Keratinocyte (primary cell): ENCODE measurements around the gene UCHL1. TPM values are rescaled to one million over a fixed set of nuclear protein-coding genes. Genes with fewer than 3 reads are reported as not detected.

Experiments used
- DNase-seq: peaks from one replicate; pipeline ENCODE4 v3.0.0-alpha.2; 2011; ENCODE audit warnings: low read depth, missing footprints, low spot score
- FAIRE-seq: peaks from 2 replicates; lab custom pipeline; 2011; peaks lifted over from hg19 to GRCh38; lab: Jason Lieb, UNC
- H2AFZ ChIP-seq: 2 replicates; pipeline ENCODE4 v1.6.0; 2012; ENCODE audit warnings: low read length, control low read depth, inconsistent platforms; ENCODE audit not compliant: control insufficient read depth
- H3K27ac ChIP-seq: 2 replicates; pipeline ENCODE4 v1.5.1; 2011; ENCODE audit warnings: low read length; ENCODE audit not compliant: control insufficient read depth, insufficient read depth
- H3K27me3 ChIP-seq: 3 replicates; pipeline ENCODE4 v1.6.0; 2011; ENCODE audit warnings: low read length; ENCODE audit not compliant: control insufficient read depth, insufficient read depth; ENCODE audit errors: extremely low read depth
- H3K36me3 ChIP-seq, 2 experiments: 2 replicates in 1 of 2; 3 replicates in 1 of 2; pipeline ENCODE4 v1.5.1; 2011; ENCODE audit warnings: low read length in 2 of 2, mild to moderate bottlenecking in 1 of 2; ENCODE audit not compliant: control insufficient read depth in 2 of 2, insufficient read depth in 2 of 2; ENCODE audit errors: extremely low read depth in 1 of 2
- H3K4me1 ChIP-seq: 3 replicates; pipeline ENCODE4 v1.5.1; 2011; ENCODE audit warnings: low read length; ENCODE audit not compliant: control insufficient read depth, insufficient read depth; ENCODE audit errors: extremely low read depth
- H3K4me2 ChIP-seq: 3 replicates; pipeline ENCODE4 v1.6.0; 2011; ENCODE audit warnings: low read depth, low read length; ENCODE audit not compliant: control insufficient read depth, insufficient read depth; ENCODE audit errors: extremely low read depth
- H3K4me3 ChIP-seq, 3 experiments: fragments of 200-600 bp in 1 of 3; sonication (generic) in 1 of 3; 2 replicates in 2 of 3; 3 replicates in 1 of 3; pipeline ENCODE4 v1.5.1; 2011 to 2016; ENCODE audit warnings: low read length in 3 of 3, mild to moderate bottlenecking in 3 of 3, control low read depth in 2 of 3, inconsistent platforms in 1 of 3, low read depth in 1 of 3, mixed read lengths in 1 of 3, mixed run types in 1 of 3, moderate library complexity in 1 of 3; ENCODE audit not compliant: control insufficient read depth in 2 of 3, insufficient read depth in 2 of 3; ENCODE audit errors: extremely low read depth in 1 of 3
- H3K79me2 ChIP-seq: 2 replicates; pipeline ENCODE4 v1.6.0; 2012; ENCODE audit warnings: low read length; ENCODE audit not compliant: control insufficient read depth, insufficient read depth
- H3K9ac ChIP-seq: 3 replicates; pipeline ENCODE4 v1.6.0; 2011; ENCODE audit warnings: low read length; ENCODE audit not compliant: control insufficient read depth, insufficient read depth; ENCODE audit errors: extremely low read depth
- H3K9me1 ChIP-seq: 3 replicates; pipeline ENCODE4 v1.6.0; 2011; ENCODE audit warnings: low read length; ENCODE audit not compliant: control insufficient read depth, insufficient read depth; ENCODE audit errors: extremely low read depth
- H3K9me3 ChIP-seq: 2 replicates; pipeline ENCODE4 v1.5.1; 2012; ENCODE audit warnings: low read depth, low read length; ENCODE audit not compliant: control insufficient read depth
- H4K20me1 ChIP-seq: 3 replicates; pipeline ENCODE4 v1.6.0; 2011; ENCODE audit warnings: low read length; ENCODE audit not compliant: control insufficient read depth, insufficient read depth; ENCODE audit errors: extremely low read depth
- EZH2 ChIP-seq: IDR thresholded peaks from one replicate; pipeline ENCODE4 v1.6.1; 2012; ENCODE audit warnings: inconsistent platforms, mild to moderate bottlenecking, low read length, moderate library complexity
- dilution Hi-C: fragments of 300-500 bp; cut with MboI; formaldehyde crosslinking; loops from one replicate; pipeline ENCODE4 v1.7.0; 2020; ENCODE audit warnings: low sequenced_read_pairs; ENCODE audit not compliant: extremely low pct_ligation_motif_present
- polyA plus RNA-seq, 5 experiments: library from polyadenylated mRNA; depleted of rRNA in 3 of 5; stranded (reverse) in 3 of 5; stranded (forward) in 1 of 5; unstranded in 1 of 5; fragments of >200 nt; gene quantifications; 1 replicate in 1 of 5; 2 replicates in 3 of 5; 3 replicates in 1 of 5; pipeline versions ENCODE4 v1.2.1 to v1.2.3, GENCODE V29; 2011 to 2012; ENCODE audit warnings: missing spikeins in 2 of 5, low read depth in 1 of 5, low replicate concordance in 1 of 5
- TF ChIP-seq, protein P1 (sequence below), 3 experiments: IDR thresholded peaks in 1 of 3; conservative IDR thresholded peaks in 1 of 3; optimal IDR thresholded peaks in 1 of 3; 2 replicates in 2 of 3; 3 replicates in 1 of 3; pipeline versions ENCODE3 to v1.5.1; 2011; ENCODE audit warnings: low read length in 3 of 3, mild to moderate bottlenecking in 3 of 3, moderate library complexity in 2 of 3, control low read depth in 1 of 3, inconsistent platforms in 1 of 3; ENCODE audit not compliant: insufficient read depth in 2 of 3; ENCODE audit errors: extremely low read depth in 1 of 3

Gene UCHL1
- polyA plus RNA-seq, 1 donor (not counting 4 experiments of a cell fraction or from before 2014, with no cell fraction given), result 3.0 TPM

DNA sequence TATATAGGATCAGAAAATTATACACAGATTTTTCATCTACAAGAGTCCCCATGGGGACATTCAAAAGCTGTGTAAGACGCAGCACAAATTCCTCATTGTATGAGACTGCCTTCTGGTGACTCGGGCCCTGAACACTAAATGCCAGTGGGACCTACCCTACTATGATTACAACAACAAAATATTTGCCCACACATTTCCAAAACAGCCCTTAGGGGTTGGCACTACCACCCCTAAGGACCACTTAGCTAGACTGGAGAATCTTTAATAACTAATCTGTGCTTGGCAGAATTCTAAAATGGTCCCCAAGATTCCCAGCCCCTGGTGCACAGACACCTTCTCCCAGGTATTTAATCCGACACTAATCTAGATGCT is 29.1 kb downstream of the UCHL1 start:
- H3K4me3 ChIP-seq, result no peak overlapping the region
- no peaks in the 10 kb centered on the region for H3K27me3 ChIP-seq
- H3K4me1 ChIP-seq, result no peaks in the 10 kb centered on the region
- no peaks in the 10 kb centered on the region for H4K20me1 ChIP-seq
- dilution Hi-C loops, result no loop called here
- H3K9me3 ChIP-seq, result no peaks in the 10 kb centered on the region
- no peaks in the 10 kb centered on the region for H3K79me2 ChIP-seq
- no peak overlapping the region for H3K9ac ChIP-seq
- TF ChIP-seq EZH2, result no peak
- TF ChIP-seq, protein P1, sequence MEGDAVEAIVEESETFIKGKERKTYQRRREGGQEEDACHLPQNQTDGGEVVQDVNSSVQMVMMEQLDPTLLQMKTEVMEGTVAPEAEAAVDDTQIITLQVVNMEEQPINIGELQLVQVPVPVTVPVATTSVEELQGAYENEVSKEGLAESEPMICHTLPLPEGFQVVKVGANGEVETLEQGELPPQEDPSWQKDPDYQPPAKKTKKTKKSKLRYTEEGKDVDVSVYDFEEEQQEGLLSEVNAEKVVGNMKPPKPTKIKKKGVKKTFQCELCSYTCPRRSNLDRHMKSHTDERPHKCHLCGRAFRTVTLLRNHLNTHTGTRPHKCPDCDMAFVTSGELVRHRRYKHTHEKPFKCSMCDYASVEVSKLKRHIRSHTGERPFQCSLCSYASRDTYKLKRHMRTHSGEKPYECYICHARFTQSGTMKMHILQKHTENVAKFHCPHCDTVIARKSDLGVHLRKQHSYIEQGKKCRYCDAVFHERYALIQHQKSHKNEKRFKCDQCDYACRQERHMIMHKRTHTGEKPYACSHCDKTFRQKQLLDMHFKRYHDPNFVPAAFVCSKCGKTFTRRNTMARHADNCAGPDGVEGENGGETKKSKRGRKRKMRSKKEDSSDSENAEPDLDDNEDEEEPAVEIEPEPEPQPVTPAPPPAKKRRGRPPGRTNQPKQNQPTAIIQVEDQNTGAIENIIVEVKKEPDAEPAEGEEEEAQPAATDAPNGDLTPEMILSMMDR (optimal IDR thresholded peaks at IDR 0.05 in 1 of 3, IDR thresholded peaks at IDR 0.05 in 1 of 3, conservative IDR thresholded peaks at IDR 0.05 in 1 of 3; ENCODE audit: extremely low read depth in 1 of 3, insufficient read depth in 2 of 3, low read length in 3 of 3), result no peak
- no peaks in the 10 kb centered on the region for H3K36me3 ChIP-seq
- H3K9me1 ChIP-seq, result no peaks in the 10 kb centered on the region
- no peak overlapping the region for H3K27ac ChIP-seq
- FAIRE-seq, result no peak
- no peak overlapping the region for H3K4me2 ChIP-seq
- no peak overlapping the region for H2AFZ ChIP-seq
- DNase-seq, result no peak

DNA sequence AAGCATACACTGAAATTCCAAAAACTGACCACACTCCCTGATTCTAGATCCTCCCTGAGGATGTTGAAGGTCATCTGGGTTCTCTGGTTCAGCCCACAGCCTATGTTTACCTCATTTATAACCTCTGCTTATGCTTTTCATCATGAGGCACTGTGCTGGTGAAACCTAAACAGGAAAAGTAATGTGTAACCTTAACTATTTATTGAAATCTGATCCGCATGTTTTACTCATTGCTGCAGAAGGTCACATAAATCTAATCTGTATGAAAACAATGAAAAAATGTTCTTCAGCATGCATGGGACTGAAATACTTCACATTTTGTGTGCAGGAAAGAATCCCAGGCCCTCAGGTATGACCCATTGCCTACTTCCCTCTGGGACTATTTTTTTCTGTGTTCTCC is 30.3 kb downstream of the UCHL1 start:
- TF ChIP-seq EZH2, result no peak
- TF ChIP-seq, protein P1 (optimal IDR thresholded peaks at IDR 0.05 in 1 of 3, IDR thresholded peaks at IDR 0.05 in 1 of 3, conservative IDR thresholded peaks at IDR 0.05 in 1 of 3; ENCODE audit: extremely low read depth in 1 of 3, insufficient read depth in 2 of 3, low read length in 3 of 3), result no peak
- Histone ChIP-seq H3K9ac (no peak overlapping the region), H3K9me1 (no peaks in the 10 kb centered on the region), H3K36me3 (no peaks in the 10 kb centered on the region), H3K27ac (no peak overlapping the region), H3K4me2 (no peak overlapping the region), H3K79me2 (no peaks in the 10 kb centered on the region), H2AFZ (no peak overlapping the region), H3K9me3 (no peaks in the 10 kb centered on the region), H3K27me3 (no peaks in the 10 kb centered on the region), H4K20me1 (no peaks in the 10 kb centered on the region), H3K4me3 (no peak overlapping the region), H3K4me1 (no peaks in the 10 kb centered on the region)
- FAIRE-seq (no peak), DNase-seq (no peak)
- dilution Hi-C loops, result no loop called here
